CD4-positive, alpha-beta T cell treated with Interleukin-17A for 4 hours (primary cell): ENCODE measurements around the gene ITGA1.
"Not testable (repeated sequence)": the region's sequence is repeated elsewhere in the genome, so short reads cannot be mapped to it uniquely, and the experiment has no call there.

Experiments
- DNase-seq: peaks from one replicate; pipeline ENCODE4 v3.0.0-alpha.2; 2020; ENCODE audit warnings: mixed read lengths

Gene ITGA1

GRCh38 chr5:52837591-52838001 lies 49.9 kb downstream of the ITGA1 start:
- no peak for DNase-seq

GRCh38 chr5:52838326-52839015 lies 50.8 kb downstream of the ITGA1 start:
- no peak for DNase-seq

GRCh38 chr5:52839285-52839684 lies 51.6 kb downstream of the ITGA1 start:
- no peak for DNase-seq

- DNase-seq, result no peak
Measured at GRCh38 chr5:52840277-52841050, 52.7 kb downstream of the ITGA1 start.

GRCh38 chr5:52841114-52841513 lies 53.4 kb downstream of the ITGA1 start:
- DNase-seq, result no peak

- no peak for DNase-seq
Measured at GRCh38 chr5:52842111-52842510, 54.4 kb downstream of the ITGA1 start.

- no peak for DNase-seq
Measured at GRCh38 chr5:52844885-52845284, 57.2 kb downstream of the ITGA1 start.

- no peak for DNase-seq
Measured at GRCh38 chr5:52846182-52846842, 58.6 kb downstream of the ITGA1 start.

GRCh38 chr5:52848688-52849087 lies 61.0 kb downstream of the ITGA1 start:
- not testable (repeated sequence) for DNase-seq

GRCh38 chr5:52849544-52849943 lies 61.8 kb downstream of the ITGA1 start:
- no peak for DNase-seq

- DNase-seq, result no peak
Measured at GRCh38 chr5:52853650-52854049, 65.9 kb downstream of the ITGA1 start.

- no peak for DNase-seq
Measured at GRCh38 chr5:52854301-52854700, 66.6 kb downstream of the ITGA1 start.

- DNase-seq, result no peak
Measured at GRCh38 chr5:52854949-52855348, 67.2 kb downstream of the ITGA1 start.

- no peak for DNase-seq
Measured at GRCh38 chr5:52856564-52856963, 68.8 kb downstream of the ITGA1 start.

- no peak for DNase-seq
Measured at GRCh38 chr5:52859628-52860027, 71.9 kb downstream of the ITGA1 start.

- no peak for DNase-seq
Measured at GRCh38 chr5:52861368-52861767, 73.7 kb downstream of the ITGA1 start.

- DNase-seq, result no peak
Measured at GRCh38 chr5:52863715-52864290, 76.1 kb downstream of the ITGA1 start.

- no peak for DNase-seq
Measured at GRCh38 chr5:52864371-52864770, 76.7 kb downstream of the ITGA1 start.

GRCh38 chr5:52864884-52865283 lies 77.2 kb downstream of the ITGA1 start:
- no peak for DNase-seq

- DNase-seq, result not testable (repeated sequence)
Measured at GRCh38 chr5:52865991-52866390, 78.3 kb downstream of the ITGA1 start.

GRCh38 chr5:52867809-52868208 lies 80.1 kb downstream of the ITGA1 start:
- no peak for DNase-seq

- no peak for DNase-seq
Measured at GRCh38 chr5:52868417-52868816, 80.7 kb downstream of the ITGA1 start.

- DNase-seq, result no peak
Measured at GRCh38 chr5:52869391-52869790, 81.7 kb downstream of the ITGA1 start.

- DNase-seq, result no peak
Measured at GRCh38 chr5:52870448-52870847, 82.7 kb downstream of the ITGA1 start.
